H7 (cell line): ENCODE results near the gene TTR. TPM values are rescaled to one million over a fixed set of nuclear protein-coding genes. Genes with fewer than 3 reads are reported as not detected.

ENCODE experiments used
- DNase-seq: peaks from one replicate; pipeline ENCODE4 v3.0.0; 2012
- H3K27me3 ChIP-seq: 2 replicates; pipeline ENCODE4 v1.6.0; 2011; ENCODE audit warnings: mild to moderate bottlenecking, low read length; ENCODE audit not compliant: control insufficient read depth, insufficient read depth
- H3K36me3 ChIP-seq: replicated peaks from 2 replicates; pipeline ENCODE4 v1.5.1; 2011; ENCODE audit warnings: low read length; ENCODE audit not compliant: control insufficient read depth, insufficient read depth
- H3K4me3 ChIP-seq: 2 replicates; pipeline ENCODE4 v1.5.1; 2011; ENCODE audit warnings: low read depth, mild to moderate bottlenecking, control low read depth, low read length, moderate library complexity; ENCODE audit not compliant: insufficient read depth
- total RNA-seq: library from RNA; depleted of rRNA; stranded (reverse); fragments of >200 nt; shearing (Covaris generic); gene quantifications from 2 replicates; pipeline ENCODE4 v1.2.3, GENCODE V29; 2014

TTR gene
- total RNA-seq, 1 experiment from 2014 or later = not detected

GRCh38 chr18:31572368-31572767, 19.3 kb upstream of the TTR start:
- no peak for DNase-seq
- Histone ChIP-seq H3K27me3 (no peaks in the 10 kb centered on the region; the same call in 1 of the 2 replicates), H3K36me3 (no peaks in the 10 kb centered on the region), H3K4me3 (no peak overlapping the region)

GRCh38 chr18:31573051-31573450, 18.6 kb upstream of the TTR start:
- Histone ChIP-seq H3K36me3 (no peaks in the 10 kb centered on the region), H3K4me3 (no peak overlapping the region), H3K27me3 (no peaks in the 10 kb centered on the region; the same call in 1 of the 2 replicates)
- DNase-seq = no peak

DNA sequence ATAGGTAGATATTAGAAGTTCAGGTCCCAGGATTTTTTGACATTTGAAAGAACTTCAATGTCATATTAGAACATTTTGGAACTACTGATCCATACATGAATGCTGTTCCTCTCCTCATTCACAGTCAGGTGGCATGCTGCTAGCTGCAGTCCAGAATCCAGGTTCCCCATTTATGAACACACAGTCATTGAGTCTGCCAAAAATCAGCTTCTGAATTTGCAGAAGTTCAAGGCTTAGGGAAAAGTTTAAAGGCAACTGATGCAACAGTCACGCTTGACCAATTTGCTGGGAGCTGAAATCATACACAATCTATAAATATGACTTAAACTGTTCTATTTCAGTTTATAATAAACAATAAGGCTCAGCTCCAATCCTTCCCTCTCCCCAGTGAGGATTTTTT, 17.3 kb upstream of the TTR start:
- H3K36me3 ChIP-seq = no peaks in the 10 kb centered on the region
- no peaks in the 10 kb centered on the region; the same call in 1 of the 2 replicates for H3K27me3 ChIP-seq
- no peak for DNase-seq
- no peak overlapping the region for H3K4me3 ChIP-seq

- no peak overlapping the region for H3K4me3 ChIP-seq
- H3K36me3 ChIP-seq = no peaks in the 10 kb centered on the region
- DNase-seq = no peak
- H3K27me3 ChIP-seq = no peaks in the 10 kb centered on the region; the same call in 1 of the 2 replicates
Observed at GRCh38 chr18:31575515-31576257, 16.0 kb upstream of the TTR start.

GRCh38 chr18:31576670-31577069, 15.0 kb upstream of the TTR start:
- Histone ChIP-seq H3K27me3 (no peaks in the 10 kb centered on the region; the same call in 1 of the 2 replicates), H3K4me3 (no peak overlapping the region), H3K36me3 (no peaks in the 10 kb centered on the region)
- DNase-seq = no peak

- Histone ChIP-seq H3K4me3 (no peak overlapping the region), H3K27me3 (no peaks in the 10 kb centered on the region; the same call in 1 of the 2 replicates), H3K36me3 (no peaks in the 10 kb centered on the region)
- DNase-seq = no peak
Observed at GRCh38 chr18:31577195-31577594, 14.5 kb upstream of the TTR start.

GRCh38 chr18:31578126-31578525, 13.6 kb upstream of the TTR start:
- no peak for DNase-seq
- no peaks in the 10 kb centered on the region for H3K27me3 ChIP-seq

DNA sequence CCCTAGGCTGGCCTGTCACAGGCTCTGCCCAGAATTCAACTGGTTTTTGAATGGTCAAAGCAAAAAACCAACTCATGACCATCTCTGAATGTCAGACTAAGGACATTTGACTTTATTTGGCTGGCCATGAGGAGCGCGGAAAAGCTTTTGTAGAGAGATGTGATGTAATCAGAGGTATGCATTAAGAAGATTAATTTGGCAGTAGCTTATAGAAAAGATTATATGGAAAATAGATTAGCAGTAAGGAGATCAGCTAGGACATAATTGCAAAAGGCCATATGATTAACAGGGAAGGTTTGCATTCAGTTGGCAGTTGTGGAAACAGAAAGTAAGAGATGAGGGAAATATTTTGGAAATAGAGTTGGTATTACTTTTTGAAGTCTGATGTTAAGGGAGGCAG, 12.3 kb upstream of the TTR start:
- no peaks in the 10 kb centered on the region for H3K36me3 ChIP-seq
- no peak overlapping the region for H3K4me3 ChIP-seq
- no peaks in the 10 kb centered on the region for H3K27me3 ChIP-seq
- DNase-seq = no peak

More at GRCh38 chr18:31578126-31578525, 13.6 kb upstream of the TTR start:
- H3K36me3 ChIP-seq = no peaks in the 10 kb centered on the region
- no peak overlapping the region for H3K4me3 ChIP-seq

DNA sequence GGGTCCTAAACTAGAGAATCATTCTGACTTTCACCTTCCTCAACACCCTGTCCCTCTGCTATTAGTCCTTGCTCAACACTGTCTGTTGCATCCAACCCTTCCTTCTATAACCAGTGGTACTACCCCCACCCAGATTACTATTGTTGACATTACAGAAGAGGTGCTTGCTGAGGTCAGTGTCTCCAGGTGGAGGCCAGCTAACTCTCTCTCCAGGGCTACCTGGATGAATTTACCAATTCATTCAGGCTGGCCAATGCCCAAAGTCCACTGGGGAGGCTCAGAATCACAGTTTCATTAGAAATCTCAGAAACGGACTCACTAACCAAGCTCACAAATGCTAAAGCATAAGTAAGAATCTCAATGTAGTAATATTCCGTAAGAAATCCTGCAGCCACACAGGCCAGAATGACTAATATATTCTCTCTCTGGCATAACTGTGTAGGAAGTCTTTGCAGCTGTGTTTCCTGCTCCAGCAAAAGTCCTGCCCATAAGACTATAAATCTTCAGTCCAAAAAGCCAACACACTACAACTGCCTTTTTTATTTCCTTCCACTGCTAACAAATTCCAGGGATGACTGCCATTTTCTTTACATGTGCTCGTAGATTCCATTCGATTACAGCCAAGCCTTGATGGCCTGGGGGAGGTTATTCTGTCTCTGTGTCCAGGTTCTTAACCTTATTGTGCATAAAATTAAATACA, 10.0 kb upstream of the TTR start:
- H3K27me3 ChIP-seq = no peaks in the 10 kb centered on the region
- no peaks in the 10 kb centered on the region for H3K36me3 ChIP-seq
- no peak for DNase-seq
- no peak overlapping the region for H3K4me3 ChIP-seq

DNA sequence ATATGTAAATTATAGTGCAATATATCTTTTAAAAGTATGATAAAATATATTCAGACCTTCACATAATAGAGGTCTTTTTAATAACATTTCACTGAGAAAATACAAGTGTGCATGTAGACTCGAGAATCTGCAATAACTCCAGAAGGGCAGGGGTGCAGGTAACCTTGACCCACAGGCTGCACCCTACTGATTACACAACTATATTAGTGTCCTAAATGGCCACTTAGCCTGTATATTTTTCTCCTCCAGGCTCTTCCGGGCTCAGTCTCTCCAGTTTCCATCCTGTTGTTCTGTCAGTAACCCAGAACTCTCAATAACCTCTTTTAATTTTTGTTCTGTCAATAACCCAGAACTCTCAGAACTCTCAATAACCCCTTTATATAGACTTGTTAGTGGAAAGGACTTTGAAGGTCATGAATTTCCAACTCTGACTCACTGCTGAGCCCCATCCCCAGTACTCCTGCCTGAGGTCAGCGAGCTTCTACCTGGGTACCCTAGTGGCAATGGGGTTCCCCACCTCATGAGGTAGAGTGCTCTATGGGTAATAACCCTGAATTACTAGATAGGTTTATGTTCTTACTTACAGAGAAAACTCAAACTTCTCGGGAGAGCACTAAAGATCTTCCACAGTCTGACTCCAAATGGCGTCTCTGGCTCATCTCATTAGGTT, 8.4 kb upstream of the TTR start:
- no peaks in the 10 kb centered on the region for H3K36me3 ChIP-seq
- H3K4me3 ChIP-seq = no peak overlapping the region
- H3K27me3 ChIP-seq = no peaks in the 10 kb centered on the region
- no peak for DNase-seq

GRCh38 chr18:31585991-31586390, 5.7 kb upstream of the TTR start:
- Histone ChIP-seq H3K27me3 (no peaks in the 10 kb centered on the region), H3K4me3 (no peak overlapping the region), H3K36me3 (no peaks in the 10 kb centered on the region)
- DNase-seq = no peak

GRCh38 chr18:31586616-31587015, 5.1 kb upstream of the TTR start:
- H3K4me3 ChIP-seq = no peak overlapping the region

DNA sequence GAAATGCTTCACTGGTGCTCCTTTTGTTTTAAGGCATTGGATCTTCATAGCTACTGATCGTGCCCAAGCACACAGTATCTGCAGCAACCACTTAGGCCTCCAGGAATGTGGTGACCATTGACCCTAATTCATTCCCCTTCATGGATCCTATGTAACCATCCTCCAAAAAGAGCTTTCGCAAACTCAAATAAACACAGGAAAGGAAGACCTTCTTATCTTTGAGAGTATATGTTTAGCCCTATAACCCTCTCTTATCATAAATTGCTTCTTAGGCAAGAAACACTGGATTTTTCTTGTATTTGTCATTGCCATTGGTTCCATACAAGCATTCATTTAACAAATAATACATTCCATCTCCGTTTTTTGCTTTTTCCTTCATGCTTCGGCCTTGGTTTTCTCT, 4.1 kb upstream of the TTR start:
- Histone ChIP-seq H3K36me3 (no peaks in the 10 kb centered on the region), H3K4me3 (no peak overlapping the region), H3K27me3 (no peaks in the 10 kb centered on the region)
- no peak for DNase-seq

More at GRCh38 chr18:31586616-31587015, 5.1 kb upstream of the TTR start:
- Histone ChIP-seq H3K36me3 (no peaks in the 10 kb centered on the region), H3K27me3 (no peaks in the 10 kb centered on the region)
- no peak for DNase-seq

DNA sequence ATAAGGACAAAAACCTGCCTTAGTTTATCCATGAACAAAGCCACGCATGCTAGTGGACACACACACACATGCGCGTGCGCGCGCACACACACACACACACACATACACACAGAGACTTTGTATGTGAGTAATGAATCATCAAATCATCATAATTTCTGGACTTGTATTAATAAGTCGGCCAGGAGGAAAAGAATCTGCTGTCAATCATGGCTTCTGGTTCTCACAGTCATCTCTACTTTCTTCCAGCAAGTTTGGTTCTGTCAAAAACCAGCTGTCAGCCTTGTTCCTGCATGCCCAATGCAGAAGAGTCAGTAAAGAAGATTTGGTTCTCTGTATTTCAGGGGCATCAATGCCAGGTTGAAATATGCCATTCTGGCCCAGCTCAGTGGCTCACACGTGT, 1.1 kb upstream of the TTR start:
- H3K36me3 ChIP-seq = no peaks in the 10 kb centered on the region
- no peaks in the 10 kb centered on the region for H3K27me3 ChIP-seq
- no peak overlapping the region for H3K4me3 ChIP-seq
- DNase-seq = no peak

GRCh38 chr18:31591113-31591512, 564 bp upstream of the TTR start:
- no peaks in the 10 kb centered on the region for H3K36me3 ChIP-seq
- DNase-seq = no peak
- H3K27me3 ChIP-seq = no peaks in the 10 kb centered on the region
- no peak overlapping the region for H3K4me3 ChIP-seq
